NCI-H2227 (cell line): ENCODE measurements around the gene TINCR.

ENCODE experiments used
- DNase-seq: peaks from one replicate; lab custom pipeline; 2025; ENCODE audit not compliant: unreplicated experiment; lab: John Stamatoyannopoulos, UW

The TINCR gene

GRCh38 chr19:5519076-5519475, 48.7 kb downstream of the TINCR start:
- no peak for DNase-seq

GRCh38 chr19:5515737-5516136, 52.0 kb downstream of the TINCR start:
- no peak for DNase-seq

GRCh38 chr19:5514001-5514400, 53.8 kb downstream of the TINCR start:
- DNase-seq = no peak

- DNase-seq = no peak
These were observed 55.0 kb downstream of the TINCR start for GRCh38 chr19:5512715-5513114.
